ENCODE results near the gene EAPP. TPM values are rescaled to one million over a fixed set of nuclear protein-coding genes. Genes with fewer than 3 reads are reported as not detected.

Gene EAPP
- total and polyA plus RNA-seq, 10 of the 15 experiments (the other 5 are each of a cell fraction or from before 2014, with no cell fraction given): 23.5 to 94.6 (median 44.7) TPM

DNA sequence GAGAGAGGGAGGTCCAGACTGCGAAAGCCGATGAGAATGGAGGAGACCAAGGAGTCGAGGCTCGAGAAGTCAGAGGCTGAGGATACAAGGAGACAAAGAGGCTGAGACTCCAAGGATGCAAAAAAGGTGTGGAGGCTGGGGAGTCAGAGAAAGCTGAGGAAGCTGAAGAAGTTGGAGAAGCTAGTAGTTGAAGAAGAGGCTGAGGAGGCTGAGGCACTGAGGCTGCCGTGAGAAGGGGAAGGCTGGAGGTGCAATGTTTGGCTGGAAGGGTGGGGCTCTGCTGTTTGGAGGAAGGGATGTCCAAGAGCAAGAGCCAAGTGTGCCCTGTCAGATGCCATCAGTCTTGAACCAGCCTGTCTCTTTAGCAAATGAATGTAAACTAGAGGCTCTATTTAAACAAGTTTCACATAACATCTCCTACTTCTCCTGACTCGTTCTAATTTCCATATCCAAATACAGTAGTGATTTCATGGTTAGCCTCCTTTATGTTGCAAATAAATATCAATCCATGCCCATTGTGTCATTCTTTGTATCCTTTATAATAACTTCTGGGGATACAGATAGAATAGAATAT, 66.7 kb downstream of the EAPP start:
- Histone ChIP-seq H3K9me3 (replicated peaks; ENCODE audit: control insufficient read depth, insufficient read depth, low read length) (no peaks in the 10 kb centered on the region), H3K9ac (ENCODE audit: control insufficient read depth, insufficient read depth, low read length) (no peak overlapping the region), H3K79me2 (ENCODE audit: control insufficient read depth, insufficient read depth, low read length) (no peaks in the 10 kb centered on the region), H3K4me2 (ENCODE audit: control insufficient read depth, insufficient read depth) (no peak overlapping the region), H4K20me1 (ENCODE audit: control insufficient read depth, insufficient read depth) (no peaks in the 10 kb centered on the region), H3K27ac (ENCODE audit: control insufficient read depth, insufficient read depth) (no peak overlapping the region), H3K4me1 (ENCODE audit: control insufficient read depth, insufficient read depth, low read length) (no peaks in the 10 kb centered on the region), H3K27me3 (replicated peaks in 1 of 2; ENCODE audit: control insufficient read depth in 2 of 2, insufficient read depth in 2 of 2, low read length in 1 of 2) (no peaks in the 10 kb centered on the region; a peak in 1 of 4 replicates), H3K4me3 (no peak overlapping the region), H3K36me3 (ENCODE audit: control insufficient read depth in 2 of 2, insufficient read depth in 2 of 2, low read length in 1 of 2) (no peaks in the 10 kb centered on the region), H2AFZ (ENCODE audit: control insufficient read depth, low read depth, low read length) (no peak overlapping the region)
- ChIA-PET CTCF (no interaction called here), SMC1A (ENCODE audit: uncharacterized antibody, unreplicated experiment) (no interaction called here), RAD21 (ENCODE audit: unreplicated experiment) (no interaction called here), POLR2A (no interaction called here)
- no TSS peak for BruUV-seq (replicated peaks)
- intact Hi-C loops (cut with micrococcal nuclease; ENCODE audit: unreplicated experiment) (no loop called here), in situ Hi-C loops (cut with MboI) (no loop called here)
- DNase-seq (ENCODE audit: low read depth, low spot score) (no peak), FAIRE-seq (no peak), ATAC-seq (no peak)
- TF ChIP-seq NBN (IDR thresholded peaks at IDR 0.05) (no peak), SMARCA5 (IDR thresholded peaks at IDR 0.05) (no peak), ZNF24 (IDR thresholded peaks at IDR 0.05) (no peak), SUPT20H (IDR thresholded peaks at IDR 0.05; ENCODE audit: borderline replicate concordance, control insufficient read depth, low read depth, low read length) (no peak), MYC (IDR thresholded peaks at IDR 0.05; ENCODE audit: insufficient read depth, insufficient read length, insufficient replicate concordance, low read length, severe bottlenecking) (no peak), PAX8 (IDR thresholded peaks at IDR 0.05) (no peak), SUZ12 (IDR thresholded peaks at IDR 0.05; ENCODE audit: unreplicated experiment) (no peak), POLR2AphosphoS2 (IDR thresholded peaks at IDR 0.05; ENCODE audit: low read depth, low read length) (no peak), MXI1 (IDR thresholded peaks at IDR 0.05; ENCODE audit: low read depth, low read length) (no peak), RAD21 (IDR thresholded peaks at IDR 0.05; ENCODE audit: insufficient read depth, low read depth, low read length) (no peak), RELA (IDR thresholded peaks at IDR 0.05; ENCODE audit: borderline replicate concordance, partially characterized antibody) (no peak), RBBP5 (conservative IDR thresholded peaks at IDR 0.05) (no peak), BACH1 (IDR thresholded peaks at IDR 0.05; ENCODE audit: borderline replicate concordance) (no peak)
- TF ChIP-seq, protein P1, sequence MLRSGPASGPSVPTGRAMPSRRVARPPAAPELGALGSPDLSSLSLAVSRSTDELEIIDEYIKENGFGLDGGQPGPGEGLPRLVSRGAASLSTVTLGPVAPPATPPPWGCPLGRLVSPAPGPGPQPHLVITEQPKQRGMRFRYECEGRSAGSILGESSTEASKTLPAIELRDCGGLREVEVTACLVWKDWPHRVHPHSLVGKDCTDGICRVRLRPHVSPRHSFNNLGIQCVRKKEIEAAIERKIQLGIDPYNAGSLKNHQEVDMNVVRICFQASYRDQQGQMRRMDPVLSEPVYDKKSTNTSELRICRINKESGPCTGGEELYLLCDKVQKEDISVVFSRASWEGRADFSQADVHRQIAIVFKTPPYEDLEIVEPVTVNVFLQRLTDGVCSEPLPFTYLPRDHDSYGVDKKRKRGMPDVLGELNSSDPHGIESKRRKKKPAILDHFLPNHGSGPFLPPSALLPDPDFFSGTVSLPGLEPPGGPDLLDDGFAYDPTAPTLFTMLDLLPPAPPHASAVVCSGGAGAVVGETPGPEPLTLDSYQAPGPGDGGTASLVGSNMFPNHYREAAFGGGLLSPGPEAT (IDR thresholded peaks at IDR 0.05; ENCODE audit: low read depth): no peak
- TF ChIP-seq, protein P2, sequence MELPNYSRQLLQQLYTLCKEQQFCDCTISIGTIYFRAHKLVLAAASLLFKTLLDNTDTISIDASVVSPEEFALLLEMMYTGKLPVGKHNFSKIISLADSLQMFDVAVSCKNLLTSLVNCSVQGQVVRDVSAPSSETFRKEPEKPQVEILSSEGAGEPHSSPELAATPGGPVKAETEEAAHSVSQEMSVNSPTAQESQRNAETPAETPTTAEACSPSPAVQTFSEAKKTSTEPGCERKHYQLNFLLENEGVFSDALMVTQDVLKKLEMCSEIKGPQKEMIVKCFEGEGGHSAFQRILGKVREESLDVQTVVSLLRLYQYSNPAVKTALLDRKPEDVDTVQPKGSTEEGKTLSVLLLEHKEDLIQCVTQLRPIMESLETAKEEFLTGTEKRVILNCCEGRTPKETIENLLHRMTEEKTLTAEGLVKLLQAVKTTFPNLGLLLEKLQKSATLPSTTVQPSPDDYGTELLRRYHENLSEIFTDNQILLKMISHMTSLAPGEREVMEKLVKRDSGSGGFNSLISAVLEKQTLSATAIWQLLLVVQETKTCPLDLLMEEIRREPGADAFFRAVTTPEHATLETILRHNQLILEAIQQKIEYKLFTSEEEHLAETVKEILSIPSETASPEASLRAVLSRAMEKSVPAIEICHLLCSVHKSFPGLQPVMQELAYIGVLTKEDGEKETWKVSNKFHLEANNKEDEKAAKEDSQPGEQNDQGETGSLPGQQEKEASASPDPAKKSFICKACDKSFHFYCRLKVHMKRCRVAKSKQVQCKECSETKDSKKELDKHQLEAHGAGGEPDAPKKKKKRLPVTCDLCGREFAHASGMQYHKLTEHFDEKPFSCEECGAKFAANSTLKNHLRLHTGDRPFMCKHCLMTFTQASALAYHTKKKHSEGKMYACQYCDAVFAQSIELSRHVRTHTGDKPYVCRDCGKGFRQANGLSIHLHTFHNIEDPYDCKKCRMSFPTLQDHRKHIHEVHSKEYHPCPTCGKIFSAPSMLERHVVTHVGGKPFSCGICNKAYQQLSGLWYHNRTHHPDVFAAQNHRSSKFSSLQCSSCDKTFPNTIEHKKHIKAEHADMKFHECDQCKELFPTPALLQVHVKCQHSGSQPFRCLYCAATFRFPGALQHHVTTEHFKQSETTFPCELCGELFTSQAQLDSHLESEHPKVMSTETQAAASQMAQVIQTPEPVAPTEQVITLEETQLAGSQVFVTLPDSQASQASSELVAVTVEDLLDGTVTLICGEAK (IDR thresholded peaks at IDR 0.05; ENCODE audit: borderline replicate concordance): no peak
- TF ChIP-seq, protein P3, sequence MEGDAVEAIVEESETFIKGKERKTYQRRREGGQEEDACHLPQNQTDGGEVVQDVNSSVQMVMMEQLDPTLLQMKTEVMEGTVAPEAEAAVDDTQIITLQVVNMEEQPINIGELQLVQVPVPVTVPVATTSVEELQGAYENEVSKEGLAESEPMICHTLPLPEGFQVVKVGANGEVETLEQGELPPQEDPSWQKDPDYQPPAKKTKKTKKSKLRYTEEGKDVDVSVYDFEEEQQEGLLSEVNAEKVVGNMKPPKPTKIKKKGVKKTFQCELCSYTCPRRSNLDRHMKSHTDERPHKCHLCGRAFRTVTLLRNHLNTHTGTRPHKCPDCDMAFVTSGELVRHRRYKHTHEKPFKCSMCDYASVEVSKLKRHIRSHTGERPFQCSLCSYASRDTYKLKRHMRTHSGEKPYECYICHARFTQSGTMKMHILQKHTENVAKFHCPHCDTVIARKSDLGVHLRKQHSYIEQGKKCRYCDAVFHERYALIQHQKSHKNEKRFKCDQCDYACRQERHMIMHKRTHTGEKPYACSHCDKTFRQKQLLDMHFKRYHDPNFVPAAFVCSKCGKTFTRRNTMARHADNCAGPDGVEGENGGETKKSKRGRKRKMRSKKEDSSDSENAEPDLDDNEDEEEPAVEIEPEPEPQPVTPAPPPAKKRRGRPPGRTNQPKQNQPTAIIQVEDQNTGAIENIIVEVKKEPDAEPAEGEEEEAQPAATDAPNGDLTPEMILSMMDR (IDR thresholded peaks at IDR 0.05 in 2 of 3, conservative IDR thresholded peaks at IDR 0.05 in 1 of 3; ENCODE audit: control insufficient read depth in 2 of 3, extremely low read depth in 1 of 3, insufficient read depth in 1 of 3, low read depth in 3 of 3, low read length in 3 of 3): no peak
- WGBS (ENCODE audit: insufficient coverage, insufficient replicate concordance, low lambda C conversion rate, missing lambda C conversion rate): 49% methylated on average over 6 of the region's 6 CpGs
